HG03439 (cell line): ENCODE measurements around the gene PAQR8.
"Not testable (repeated sequence)": the region's sequence is repeated elsewhere in the genome, so short reads cannot be mapped to it uniquely, and the experiment has no call there.

Experiments used
- ATAC-seq: cut with Tn5 transposase; IDR thresholded peaks from one replicate; pipeline ENCODE4 v1.9.1; 2021; ENCODE audit warnings: mild to moderate bottlenecking, moderate library complexity; ENCODE audit not compliant: unreplicated experiment

The PAQR8 gene

DNA sequence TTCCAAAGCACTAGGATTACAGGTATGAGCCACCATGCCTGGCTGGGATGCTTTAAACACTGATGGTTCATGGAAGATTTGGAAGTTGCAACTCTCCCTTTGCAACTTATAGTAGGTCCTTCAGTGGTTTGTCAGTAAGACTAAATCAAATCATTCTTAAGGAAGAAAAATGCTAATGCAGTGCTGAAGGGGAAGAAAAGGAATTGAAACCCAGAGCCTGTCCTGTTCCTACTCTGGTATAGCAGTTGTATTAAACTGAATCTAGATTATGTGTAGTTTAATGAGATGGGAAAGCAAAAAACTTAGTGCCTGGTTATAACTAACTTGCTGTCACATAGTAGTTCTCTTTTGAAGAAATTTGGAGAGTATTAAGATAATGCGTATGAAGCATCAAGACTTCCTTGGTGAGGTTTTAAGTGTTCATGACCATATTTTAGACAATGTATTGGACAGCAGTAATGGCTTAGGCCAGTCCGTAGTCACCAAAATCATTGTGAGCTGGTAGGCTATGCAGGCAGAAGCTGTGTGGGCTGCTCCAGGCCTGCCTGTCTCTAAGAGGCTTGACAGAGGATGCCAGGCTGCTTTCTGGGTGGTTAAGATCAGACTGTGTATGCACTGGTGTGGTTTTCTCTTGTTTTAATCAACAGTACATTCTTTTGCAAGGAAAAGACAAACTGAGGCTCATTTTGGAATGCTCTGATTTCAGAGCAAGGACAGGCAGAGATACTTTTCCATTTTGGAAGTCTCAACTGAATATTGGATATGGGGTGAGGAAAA lies 14.0 kb downstream of the PAQR8 start:
- no peak for ATAC-seq

DNA sequence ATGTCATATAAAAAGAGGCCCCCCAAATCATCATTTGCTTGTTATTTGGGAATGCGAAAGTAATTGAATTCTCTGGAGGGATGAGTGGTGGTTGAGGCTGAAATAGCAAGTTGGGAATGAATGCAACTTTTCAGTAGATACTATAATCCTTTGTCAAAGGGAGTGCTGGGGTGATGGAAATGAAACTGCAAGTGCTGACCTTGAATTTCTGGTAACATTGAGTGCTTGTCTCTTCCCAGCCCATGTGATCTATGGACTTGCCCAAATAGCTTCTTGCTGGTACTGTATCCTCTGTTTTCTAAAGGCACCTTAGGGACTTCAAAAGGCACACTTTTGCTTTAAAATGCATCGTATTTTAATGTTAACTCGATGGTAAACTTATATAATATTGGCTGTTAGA lies 14.8 kb downstream of the PAQR8 start:
- no peak for ATAC-seq

DNA sequence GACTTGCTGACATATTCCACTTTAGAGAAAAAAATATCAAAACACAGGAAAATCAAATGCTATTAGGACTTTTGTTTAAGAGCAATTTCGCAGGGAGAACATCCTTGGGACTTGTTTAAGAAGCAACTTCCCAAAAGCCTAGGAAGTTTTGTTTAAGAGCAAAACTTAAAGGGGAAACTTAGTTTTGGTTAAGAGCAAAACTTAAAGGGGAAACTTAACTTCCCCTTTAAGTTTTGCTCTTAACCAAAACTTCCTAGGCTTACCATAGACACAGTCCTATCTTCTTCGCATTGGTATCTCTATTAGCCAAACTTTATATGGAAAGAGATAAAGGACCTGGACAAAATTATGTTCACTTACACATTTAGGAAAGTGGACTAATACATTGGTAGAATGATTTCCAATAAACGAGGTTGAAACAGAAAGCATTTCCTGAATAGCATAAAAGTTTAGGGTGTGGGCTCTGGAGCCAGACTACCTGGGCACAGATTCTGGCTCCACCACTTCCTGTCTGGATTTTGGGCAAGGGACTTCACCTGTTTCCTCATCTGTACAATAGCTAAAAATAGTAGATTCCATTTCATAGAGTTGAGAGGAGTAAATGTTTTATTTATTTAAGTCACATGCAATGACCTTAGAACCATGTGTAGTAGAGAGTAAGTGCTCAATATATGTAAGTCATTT lies 15.7 kb downstream of the PAQR8 start:
- ATAC-seq = no peak

DNA sequence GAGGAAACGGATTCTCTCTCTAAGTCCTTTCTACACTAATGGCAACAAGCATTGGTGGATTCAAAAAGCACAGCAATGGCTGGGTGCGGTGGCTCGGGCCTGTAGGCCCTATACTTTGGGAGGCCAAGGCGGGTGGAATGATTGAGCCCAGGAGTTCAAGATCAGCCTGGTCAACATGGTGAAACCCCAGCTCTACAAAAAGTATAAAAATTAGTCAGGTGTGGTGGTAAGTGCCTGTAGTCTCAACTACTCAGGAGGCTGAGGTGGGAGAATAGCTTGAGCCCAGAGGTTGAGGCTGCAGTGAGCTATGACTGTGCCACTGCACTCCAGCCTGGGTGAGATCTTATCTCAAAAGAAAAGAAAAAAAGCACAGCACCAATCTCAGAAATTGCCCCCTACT lies 19.3 kb downstream of the PAQR8 start:
- ATAC-seq = no peak

DNA sequence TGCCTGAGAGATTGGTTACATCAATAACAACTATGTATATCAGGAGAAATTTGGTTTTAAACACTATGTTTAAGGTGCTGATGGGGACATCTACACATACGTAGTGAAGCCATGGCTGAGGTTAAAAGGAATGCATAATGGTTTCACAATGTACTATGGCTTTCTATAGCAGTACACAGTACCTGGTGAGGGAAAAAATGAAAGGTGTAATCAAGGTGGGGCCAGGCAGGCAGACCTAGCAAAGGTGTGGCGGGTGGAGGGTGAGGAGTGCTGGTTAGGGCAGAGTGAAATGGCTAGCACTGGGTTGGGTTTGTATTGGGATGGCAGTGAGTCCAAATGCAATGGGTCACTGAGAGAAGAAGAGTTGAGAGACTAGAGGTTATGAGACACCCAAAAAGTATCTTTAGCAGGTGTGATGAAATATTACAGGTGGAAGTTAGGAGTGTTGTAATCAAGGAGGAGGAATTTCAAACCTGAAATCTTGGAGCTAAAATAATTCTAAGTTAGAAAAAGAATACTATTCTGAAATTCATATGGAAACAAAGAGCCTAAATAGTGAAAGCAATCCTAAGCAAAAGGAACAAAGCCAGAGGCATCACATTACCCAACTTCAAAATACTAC lies 22.3 kb downstream of the PAQR8 start:
- no peak for ATAC-seq

DNA sequence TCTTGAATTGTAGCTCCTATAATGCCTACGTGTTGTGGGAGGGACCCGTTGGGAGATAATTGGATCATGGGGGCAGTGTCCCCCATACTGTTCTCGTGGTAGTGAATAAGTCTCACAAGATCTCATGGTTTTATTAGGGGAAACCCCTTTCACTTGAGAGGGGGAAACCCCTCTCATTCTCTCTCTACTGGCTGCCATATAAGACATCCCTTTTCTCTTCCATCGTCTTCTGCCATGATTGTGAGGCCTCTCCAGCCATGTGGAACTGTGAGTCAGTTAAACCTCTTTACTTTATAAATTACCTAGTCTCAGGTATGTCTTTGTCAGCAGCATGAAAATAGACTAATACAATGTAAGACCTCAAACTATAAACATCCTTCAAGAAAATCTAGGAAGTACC lies 23.1 kb downstream of the PAQR8 start:
- no peak for ATAC-seq

DNA sequence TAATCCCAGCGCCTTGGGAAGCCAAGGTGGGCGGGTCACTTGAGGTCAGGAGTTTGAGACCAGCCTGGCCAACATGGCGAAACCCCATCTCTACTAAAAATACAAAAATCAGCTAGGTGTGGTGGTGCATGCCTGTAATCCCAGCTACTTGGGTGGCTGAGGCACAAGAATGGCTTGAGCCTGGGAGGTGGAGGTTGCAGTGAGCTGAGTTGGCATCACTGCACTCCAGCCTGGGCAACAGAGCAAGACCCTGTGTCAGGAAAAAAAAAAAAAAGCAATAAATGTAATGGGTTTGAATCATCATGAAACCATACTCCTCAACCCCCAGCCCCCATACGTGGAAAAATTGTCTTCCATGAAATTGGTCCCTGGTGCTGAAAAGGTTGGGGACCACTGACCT lies 26.2 kb downstream of the PAQR8 start:
- not testable (repeated sequence) for ATAC-seq

DNA sequence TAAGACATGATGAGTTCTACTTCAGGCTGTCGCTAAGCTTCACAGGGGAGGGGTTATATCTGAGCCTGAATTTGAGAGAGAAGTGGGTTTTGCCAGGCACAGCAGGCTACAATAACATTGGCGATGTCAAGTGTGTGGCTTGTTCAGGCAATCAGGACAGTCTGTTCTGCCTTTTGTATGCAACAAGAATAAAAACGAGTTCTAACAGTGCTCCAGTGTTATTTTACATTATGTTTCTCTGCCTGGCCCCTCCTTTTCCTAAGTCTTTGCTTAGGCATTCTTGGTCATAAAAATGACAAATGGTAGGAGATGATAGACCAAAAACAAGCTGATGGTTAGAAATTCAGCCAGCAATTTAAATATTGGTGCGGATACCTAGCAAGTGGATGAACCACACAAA lies 26.8 kb downstream of the PAQR8 start:
- ATAC-seq = no peak

DNA sequence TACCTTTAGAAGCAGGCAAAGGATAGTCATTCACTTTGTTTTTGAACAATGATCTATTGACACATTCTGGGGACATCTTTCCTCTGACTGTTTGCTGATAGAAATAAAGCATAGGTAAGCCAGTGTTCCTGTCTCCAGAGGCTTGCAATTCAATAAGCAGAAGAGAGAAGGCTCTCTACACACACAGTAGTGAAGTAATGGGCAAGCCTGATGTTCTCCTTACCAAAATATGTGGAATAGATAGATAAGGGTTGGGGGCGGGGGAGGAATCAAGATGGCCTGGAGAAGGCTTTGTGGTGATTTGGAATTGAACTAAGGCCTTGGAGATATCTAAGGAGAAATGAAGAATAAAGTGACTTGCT lies 27.3 kb downstream of the PAQR8 start:
- no peak for ATAC-seq

DNA sequence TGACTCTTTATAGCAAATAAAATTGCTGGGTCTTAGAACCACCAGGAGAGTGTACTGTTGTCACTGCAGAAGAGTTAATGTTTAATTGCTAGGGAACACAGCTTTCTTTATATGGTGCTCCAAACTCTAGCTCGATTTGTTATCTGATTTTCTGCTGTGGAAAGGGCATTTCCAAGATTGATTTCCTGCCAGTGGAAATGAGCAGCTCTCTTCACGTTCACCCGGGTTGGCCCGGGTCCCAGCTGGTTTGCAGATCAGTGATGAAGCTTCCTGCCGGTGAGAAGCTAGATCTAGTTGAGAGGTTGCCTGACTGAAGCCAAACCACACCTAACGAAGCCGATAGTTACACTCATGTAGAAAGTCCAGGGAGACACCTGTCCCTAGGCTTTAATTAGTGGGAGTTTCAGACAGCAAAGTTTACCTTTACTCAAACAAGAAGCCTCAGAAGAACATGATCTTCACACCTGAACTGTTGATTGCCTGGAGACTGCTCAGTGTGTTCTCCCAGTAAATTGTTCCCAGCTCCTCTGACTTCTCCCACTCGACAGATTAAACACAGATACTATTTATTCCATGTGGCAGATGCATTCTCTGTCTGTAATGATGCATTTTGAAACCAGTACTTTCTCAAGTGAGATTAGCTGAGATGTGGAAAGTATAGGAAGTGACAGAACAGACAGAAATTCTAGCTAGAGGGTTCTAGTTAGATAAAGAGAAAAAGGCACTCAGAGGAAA lies 27.8 kb downstream of the PAQR8 start:
- ATAC-seq = peak; percentile 51

DNA sequence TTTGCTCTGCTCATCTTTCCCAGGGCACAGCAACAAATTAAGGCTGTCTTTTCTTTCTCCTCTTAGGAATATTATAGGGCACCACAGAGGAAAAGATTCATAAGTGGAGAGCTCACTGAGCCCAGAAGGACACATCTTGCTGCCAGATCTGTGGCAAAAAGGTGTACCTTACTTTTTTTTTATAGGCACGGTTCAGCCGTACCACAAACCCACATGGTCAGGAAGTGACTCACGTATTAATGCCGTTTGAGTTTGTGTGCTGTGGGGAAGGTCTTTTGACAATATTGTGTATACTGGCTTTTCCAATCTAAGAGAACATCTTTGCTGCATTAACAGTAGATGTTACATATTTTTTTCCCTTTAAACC lies 28.4 kb downstream of the PAQR8 start:
- ATAC-seq = peak; percentile 45

DNA sequence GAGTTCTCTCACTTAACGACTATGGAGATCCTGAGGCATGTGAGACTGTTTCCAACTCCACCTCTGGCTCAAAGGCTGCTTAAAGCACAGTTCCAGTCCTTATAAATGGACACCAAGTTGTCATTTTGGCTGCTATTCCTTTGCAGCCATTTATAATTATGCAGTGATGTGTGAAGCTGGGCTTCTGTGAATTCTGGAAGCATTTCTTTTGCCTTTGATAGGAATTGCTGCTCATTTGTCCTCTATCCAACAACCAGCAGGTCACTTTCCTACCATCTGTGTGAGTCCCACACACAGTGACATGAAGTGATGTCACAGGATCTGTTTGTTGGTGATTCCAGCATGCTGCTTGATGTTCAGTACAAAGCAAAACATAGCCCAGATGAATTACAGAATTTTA lies 29.6 kb downstream of the PAQR8 start:
- ATAC-seq = no peak

DNA sequence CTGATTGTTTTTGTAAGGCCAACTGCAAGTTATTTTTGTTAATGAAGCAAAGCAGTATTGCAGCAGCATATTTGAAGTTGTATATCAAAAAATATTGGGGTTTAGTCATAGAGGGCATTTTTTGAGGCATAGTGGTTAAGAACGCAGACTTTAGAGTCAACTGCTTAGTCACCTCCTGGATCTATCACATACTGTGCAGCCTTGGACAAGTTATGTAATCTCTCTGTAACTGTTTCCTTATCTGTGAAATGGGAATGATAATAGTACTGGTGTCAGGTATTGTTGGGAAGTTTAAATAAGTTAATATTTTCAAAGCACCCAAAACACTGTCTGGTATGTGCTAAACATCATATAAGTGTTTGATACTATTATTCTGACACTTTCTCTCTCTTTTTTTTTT lies 31.0 kb downstream of the PAQR8 start:
- ATAC-seq = no peak

DNA sequence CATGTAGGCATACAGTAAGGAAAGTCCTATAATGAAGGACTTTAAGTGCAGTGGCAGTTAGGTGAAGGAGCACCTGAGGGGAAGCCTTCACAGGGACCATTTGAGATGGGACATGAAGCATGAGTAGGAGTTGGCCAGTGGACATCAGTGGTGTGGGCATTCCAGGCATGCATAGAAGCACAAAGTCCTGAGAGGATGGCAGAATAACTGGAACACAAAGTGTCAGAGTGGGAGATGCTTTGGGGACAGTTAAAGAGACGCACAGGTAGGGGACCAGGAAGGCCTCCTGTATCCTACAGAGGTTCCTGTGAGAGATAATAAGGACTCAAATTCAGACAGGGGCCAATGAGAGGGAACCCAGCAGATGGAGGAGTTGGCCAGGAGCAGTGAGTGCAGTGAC lies 31.8 kb downstream of the PAQR8 start:
- ATAC-seq = no peak

DNA sequence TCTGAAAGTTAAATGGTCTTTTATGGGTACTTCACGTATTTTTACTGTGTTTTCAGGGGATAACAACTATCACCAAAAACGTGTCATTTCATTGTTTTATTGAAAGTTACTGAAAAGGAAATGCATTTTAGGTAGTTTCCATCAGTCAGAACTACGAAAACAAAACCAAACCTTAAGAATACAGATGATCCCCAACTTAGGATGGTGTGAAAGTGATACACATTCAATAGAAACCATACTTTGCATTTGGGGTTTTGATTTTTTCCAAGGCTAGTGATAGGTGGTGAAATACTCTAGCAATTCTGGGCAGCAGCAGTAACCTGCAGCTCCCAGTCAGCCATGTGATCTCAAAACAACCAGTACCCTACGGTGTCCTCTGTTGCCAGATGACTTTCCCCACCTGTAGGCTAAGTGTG lies 32.3 kb downstream of the PAQR8 start:
- ATAC-seq = peak; percentile 63

DNA sequence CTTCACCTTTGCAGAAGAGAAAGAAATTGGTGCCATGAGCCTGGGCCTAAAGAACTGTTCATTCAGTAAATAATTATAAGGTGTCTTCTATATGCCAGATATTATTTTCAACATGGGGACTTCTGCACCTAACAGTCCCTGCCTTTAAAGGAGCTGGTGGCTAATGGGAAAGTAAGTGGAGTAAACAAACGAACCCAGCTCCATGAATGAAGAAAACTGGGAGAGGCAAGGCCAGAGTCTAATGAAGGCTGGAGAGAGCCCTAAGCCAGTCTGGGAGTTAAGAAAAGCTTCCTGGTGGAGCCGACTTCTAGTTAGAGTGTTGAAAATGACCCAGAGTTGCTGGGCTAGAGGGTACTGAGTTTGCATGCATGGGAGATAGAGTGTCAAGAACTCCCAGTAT lies 34.0 kb downstream of the PAQR8 start:
- no peak for ATAC-seq

DNA sequence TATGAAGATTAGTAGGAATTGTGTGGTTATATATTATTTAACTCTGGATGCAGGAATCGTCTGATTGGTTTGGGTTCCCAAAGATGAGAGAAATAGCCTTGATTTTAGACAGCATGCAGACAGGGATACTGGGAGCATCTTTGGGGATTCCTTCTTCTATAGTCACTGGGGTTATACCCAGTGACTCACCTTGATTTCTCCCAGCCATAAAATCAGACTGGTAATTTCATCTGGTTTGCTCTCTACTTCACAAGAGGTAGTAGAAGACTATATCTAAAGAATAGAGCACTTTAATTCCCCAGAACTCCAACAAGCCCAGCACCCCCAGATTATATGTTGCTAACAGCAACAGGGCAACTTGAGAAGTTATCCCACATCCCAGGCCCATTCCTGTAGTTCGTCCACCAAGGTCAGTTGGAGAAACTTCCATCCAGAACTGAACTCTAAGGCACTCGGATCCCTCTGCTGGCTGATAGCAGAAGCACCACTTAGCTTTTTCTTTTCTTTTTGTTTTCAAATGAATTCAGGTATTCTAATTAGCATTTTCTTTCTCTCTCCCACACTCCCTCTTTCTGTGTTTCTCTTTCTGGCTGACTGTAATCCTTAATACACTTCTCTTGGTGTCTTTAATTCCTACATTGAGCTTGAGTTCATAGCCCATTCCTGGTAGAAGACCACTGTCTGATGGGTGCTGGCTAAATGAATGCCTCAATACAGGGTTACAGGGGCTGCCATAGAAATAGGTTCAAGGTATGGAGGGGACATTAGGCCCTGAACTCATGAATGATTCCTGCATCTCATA lies 37.8 kb downstream of the PAQR8 start:
- ATAC-seq = no peak

DNA sequence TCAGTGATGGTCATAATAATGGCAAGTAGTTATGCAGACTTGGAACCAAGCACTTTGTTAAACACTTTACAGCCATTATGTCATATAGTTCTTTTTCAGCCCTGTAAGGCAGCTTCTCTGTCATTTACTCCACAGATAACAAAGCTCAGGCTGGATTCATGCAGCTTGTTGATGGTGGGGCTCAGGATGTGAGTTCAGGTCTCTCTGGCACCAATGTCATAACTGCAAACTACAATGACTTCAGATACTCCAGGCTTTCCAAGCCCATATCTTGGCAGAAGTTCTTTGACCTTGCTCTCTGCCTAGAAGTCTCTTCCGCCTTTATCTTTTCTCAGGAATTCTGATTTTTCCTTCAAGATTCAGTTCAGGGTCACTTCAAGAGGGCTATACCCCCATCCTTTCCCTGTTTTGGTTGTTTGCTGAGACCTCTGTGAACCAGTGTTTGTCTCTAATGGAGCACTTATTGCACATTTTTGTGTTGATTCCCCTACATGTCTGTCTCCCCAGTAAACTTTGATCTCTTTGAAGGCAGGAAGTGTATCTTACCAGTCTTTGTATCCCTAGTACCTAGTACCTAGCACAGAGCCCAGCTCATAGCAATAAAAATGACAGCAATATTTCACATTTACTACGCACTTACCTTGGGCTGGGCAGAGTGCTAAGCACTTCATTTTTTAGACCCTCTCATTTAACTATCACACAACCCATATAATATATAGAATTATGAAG lies 38.5 kb downstream of the PAQR8 start:
- no peak for ATAC-seq

DNA sequence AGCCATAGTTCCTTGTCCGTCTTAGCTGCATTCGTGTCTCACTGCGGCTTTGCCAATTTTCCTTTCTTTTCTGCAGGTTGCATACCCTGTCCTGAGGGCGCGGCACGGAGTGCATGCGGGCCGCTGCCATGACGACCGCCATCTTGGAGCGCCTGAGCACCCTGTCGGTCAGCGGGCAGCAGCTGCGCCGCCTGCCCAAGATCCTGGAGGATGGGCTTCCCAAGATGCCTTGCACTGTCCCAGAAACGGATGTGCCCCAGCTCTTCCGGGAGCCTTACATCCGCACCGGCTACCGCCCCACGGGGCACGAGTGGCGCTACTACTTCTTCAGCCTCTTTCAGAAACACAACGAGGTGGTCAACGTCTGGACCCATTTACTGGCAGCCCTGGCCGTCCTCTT lies 41.1 kb downstream of the PAQR8 start:
- ATAC-seq = no peak

DNA sequence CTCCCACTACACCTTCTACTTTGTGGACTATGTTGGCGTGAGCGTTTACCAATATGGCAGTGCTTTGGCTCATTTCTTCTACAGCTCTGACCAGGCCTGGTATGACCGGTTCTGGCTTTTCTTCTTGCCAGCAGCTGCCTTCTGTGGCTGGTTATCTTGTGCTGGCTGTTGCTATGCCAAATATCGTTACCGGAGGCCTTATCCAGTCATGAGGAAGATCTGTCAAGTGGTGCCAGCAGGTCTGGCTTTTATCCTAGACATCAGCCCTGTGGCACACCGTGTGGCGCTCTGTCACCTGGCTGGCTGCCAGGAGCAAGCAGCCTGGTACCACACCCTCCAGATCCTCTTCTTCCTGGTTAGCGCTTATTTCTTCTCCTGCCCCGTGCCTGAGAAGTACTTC lies 41.7 kb downstream of the PAQR8 start:
- no peak for ATAC-seq
